GM13977 (cell line): ENCODE results near the gene TAF3.

ENCODE experiments used
- DNase-seq: peaks from one replicate; pipeline ENCODE4 v3.0.0; 2012; ENCODE audit warnings: low spot score
- in situ Hi-C: fragments of 300-500 bp; cut with MboI; formaldehyde crosslinking; loops from one replicate; pipeline ENCODE4 v1.12.0; 2022; ENCODE audit warnings: low sequenced_read_pairs, low pct_unique_long_range_greater_than_20kb, mixed read lengths, inconsistent platforms; ENCODE audit not compliant: unreplicated experiment
- TF ChIP-seq, protein P1 (sequence below): IDR thresholded peaks from 2 replicates; pipeline ENCODE4 v1.5.1; 2012; ENCODE audit warnings: mild to moderate bottlenecking, control low read depth; ENCODE audit not compliant: insufficient read depth; ENCODE audit errors: extremely low read depth, missing control alignments

TAF3 gene

GRCh38 chr10:7913126-7913872 lies 95.0 kb downstream of the TAF3 start:
- in situ Hi-C loops = no loop called here
- TF ChIP-seq, protein P1, sequence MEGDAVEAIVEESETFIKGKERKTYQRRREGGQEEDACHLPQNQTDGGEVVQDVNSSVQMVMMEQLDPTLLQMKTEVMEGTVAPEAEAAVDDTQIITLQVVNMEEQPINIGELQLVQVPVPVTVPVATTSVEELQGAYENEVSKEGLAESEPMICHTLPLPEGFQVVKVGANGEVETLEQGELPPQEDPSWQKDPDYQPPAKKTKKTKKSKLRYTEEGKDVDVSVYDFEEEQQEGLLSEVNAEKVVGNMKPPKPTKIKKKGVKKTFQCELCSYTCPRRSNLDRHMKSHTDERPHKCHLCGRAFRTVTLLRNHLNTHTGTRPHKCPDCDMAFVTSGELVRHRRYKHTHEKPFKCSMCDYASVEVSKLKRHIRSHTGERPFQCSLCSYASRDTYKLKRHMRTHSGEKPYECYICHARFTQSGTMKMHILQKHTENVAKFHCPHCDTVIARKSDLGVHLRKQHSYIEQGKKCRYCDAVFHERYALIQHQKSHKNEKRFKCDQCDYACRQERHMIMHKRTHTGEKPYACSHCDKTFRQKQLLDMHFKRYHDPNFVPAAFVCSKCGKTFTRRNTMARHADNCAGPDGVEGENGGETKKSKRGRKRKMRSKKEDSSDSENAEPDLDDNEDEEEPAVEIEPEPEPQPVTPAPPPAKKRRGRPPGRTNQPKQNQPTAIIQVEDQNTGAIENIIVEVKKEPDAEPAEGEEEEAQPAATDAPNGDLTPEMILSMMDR = no peak
- no peak for DNase-seq

DNA sequence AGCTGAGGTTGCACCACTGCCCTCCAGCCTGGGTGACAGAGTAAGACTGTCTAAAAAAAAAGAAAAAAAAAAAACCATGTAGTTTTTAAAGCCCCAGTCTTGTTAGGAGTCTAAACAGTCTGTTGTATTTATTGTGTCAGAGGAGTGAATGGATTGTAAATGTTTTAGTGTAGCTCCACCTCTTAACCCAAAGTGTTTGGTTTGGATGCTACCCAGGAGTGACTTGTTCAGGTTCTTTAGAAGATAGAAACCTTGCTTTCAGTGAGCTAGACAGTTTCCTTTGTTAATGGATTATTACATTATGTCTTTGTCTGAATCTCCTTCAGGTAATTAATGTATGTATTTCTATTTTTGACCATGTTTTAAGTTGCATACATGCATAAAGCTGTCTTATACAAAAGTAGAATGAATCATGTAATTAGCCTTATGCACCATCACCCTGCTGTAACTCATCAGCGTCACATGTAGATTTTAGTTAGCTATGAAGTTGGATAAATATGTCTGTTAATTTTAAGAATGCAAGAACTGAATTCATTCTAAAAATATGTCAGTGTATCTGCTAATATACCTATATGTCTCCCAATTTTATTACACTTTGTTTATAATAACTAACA lies 97.7 kb downstream of the TAF3 start:
- DNase-seq = no peak
- TF ChIP-seq, protein P1 = no peak
- in situ Hi-C loops = no loop called here

GRCh38 chr10:7917736-7918135 lies 99.4 kb downstream of the TAF3 start:
- DNase-seq = no peak
- TF ChIP-seq, protein P1 = no peak
- in situ Hi-C loops = no loop called here

DNA sequence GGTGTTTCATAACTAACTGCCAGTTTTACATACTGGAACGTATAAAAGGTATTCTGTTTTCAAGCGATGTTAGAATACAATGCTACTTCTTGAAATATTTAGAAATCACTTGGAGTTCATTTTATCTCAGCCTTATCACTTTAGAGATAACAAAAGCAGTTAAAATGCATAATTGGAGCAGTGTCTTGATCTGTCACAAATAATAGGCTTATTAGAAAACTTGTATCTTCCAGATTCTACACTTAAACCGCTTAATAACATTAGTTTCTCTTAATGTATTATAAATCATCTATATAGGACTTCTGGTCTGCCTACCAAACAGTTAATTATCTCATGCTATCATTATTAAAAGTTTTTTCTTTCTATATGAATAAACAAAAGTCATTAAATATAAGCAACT lies 104.4 kb downstream of the TAF3 start:
- in situ Hi-C loops = no loop called here
- no peak for DNase-seq
- TF ChIP-seq, protein P1 = no peak

GRCh38 chr10:7928536-7928935 lies 110.2 kb downstream of the TAF3 start:
- no peak for DNase-seq
- TF ChIP-seq, protein P1 = no peak
- in situ Hi-C loops = no loop called here

DNA sequence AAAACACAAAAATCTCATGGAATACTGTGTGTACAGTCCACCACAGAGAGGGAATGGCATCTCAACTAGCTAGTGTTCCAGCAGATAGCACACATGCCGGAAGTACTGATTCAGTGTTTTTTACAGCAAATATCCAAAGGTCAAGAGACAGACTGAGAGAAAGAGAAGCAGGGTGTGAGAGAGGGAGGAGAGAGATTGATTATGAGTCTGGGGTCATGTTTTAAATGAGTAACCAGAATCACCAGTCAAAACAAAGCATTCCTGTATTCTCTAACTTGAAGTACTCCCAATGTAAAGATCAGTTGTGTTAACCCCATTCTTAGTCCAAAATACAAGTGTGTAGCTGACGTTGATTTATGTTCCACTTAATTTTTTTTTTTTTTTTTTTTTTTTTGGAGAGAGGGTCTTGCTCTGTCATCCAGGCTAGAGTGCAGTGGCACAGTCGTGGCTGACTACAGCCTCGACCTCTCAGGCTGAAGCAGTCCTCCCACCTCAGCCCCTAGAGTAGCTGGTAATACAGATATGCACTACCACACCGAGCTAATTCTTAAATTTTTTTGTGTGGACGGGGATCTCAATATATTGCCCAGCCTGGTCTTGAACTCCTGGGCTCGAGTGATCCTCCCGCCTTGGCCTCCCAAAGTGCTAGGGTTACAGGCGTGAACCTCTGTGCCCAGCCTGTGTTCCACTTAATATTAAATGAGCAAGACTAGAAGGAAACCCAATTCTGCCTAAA lies 114.2 kb downstream of the TAF3 start:
- no peak for DNase-seq
- TF ChIP-seq, protein P1 = no peak
- in situ Hi-C loops = no loop called here
